Measurements from ENCODE around the gene ZNF169. TPM values are rescaled to one million over a fixed set of nuclear protein-coding genes. Genes with fewer than 3 reads are reported as not detected.
A peak's percentile ranks its signal among the peaks of the same experiment; 100 is the strongest.

The ZNF169 gene
- total and polyA plus RNA-seq, 2 of the 8 experiments (the other 6 are each of a cell fraction or from before 2014, with no cell fraction given): 7.0 to 9.0 TPM

DNA sequence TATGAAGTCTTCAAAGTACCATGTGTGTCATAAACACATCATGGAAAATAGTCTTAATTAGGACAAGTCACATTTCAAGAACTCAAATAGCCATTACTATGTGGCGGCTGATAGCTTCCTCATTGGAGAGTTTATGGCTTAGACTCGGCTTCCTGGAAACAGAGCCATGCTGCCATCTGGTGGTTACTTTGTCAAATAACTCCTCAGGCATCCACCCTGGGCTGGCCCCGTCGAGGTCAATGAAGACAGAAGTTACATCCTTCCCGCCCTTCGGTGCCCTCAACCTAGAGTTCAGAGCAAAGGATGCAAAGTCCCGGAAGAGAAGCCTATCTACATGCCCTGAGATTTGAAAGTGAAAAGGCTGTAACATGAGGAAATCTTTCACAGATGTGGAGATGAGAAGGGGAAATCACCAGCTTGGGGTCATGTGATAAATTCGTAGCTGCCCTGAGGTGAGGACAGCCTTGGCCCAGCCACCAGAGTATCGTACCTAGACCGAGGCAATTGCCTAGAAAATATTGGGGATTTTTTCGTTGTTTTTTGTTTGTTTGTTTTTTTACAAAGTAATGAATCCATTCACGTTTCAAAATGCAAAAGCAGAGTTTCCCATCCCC is 45.5 kb upstream of the ZNF169 start:
- POLR2A ChIA-PET (ENCODE audit: partially characterized antibody): interaction anchor here (0.8 to 3.1 kb wide), 9 partner anchors 34 to 200 kb away, joined by 3 to 16 read pairs (median 4); partner anchors contain the start of gene PTPDC1
- peaks cover 0 to 10% (median 4%) of the 10 kb centered on the region in 4 experiments; a peak in 5 of 7 replicates for H3K4me1 ChIP-seq (replicated peaks in 1 of 4; ENCODE audit: control insufficient read depth in 3 of 4, insufficient read depth in 4 of 4, low read length in 3 of 4)
- no peak overlapping the region for H2BK120ac ChIP-seq (replicated peaks; ENCODE audit: low read depth, low read length)
- no peak overlapping the region for H2BK5ac ChIP-seq (ENCODE audit: low read depth, low read length)
- no peak overlapping the region for H3K56ac ChIP-seq (replicated peaks; ENCODE audit: insufficient read length, low read depth, low read length)
- H4K91ac ChIP-seq (replicated peaks; ENCODE audit: insufficient read length, low read length): no peak overlapping the region
- H3K4ac ChIP-seq (replicated peaks; ENCODE audit: insufficient read length, low read depth, low read length): no peak overlapping the region
- no peak overlapping the region for H3K18ac ChIP-seq (ENCODE audit: extremely low read depth, low read length)
- H3K36me3 ChIP-seq (ENCODE audit: control insufficient read depth in 2 of 4, insufficient read depth in 4 of 4, low read length in 3 of 4): no peaks in the 10 kb centered on the region
- H3K23me2 ChIP-seq (ENCODE audit: low read depth, low read length): no peaks in the 10 kb centered on the region
- H3K4me2 ChIP-seq (ENCODE audit: insufficient read depth in 1 of 2, low read depth in 2 of 2, low read length in 2 of 2): no peak overlapping the region
- CTCF ChIA-PET (ENCODE audit: partially characterized antibody): interaction anchor here (0.6 to 8.0 kb wide), 43 partner anchors 9 to 534 kb away, joined by 3 to 156 read pairs (median 5); no protein-coding TSS in a partner anchor
- FAIRE-seq: peak; percentile 90
- H3K9me3 ChIP-seq (ENCODE audit: insufficient read depth in 2 of 2, low read depth in 1 of 2, low read length in 1 of 2): peaks cover 7 to 10% of the 10 kb centered on the region in 2 experiments; a peak in 3 of 4 replicates
- H3K23ac ChIP-seq (ENCODE audit: insufficient read length): no peak overlapping the region
- H3K14ac ChIP-seq (ENCODE audit: insufficient read length): no peak overlapping the region
- no peak overlapping the region for H2AFZ ChIP-seq (ENCODE audit: low read length)
- 49% methylated on average over 12 of the region's 12 CpGs; no CpG with 5 or more reads in 1 of the 2 experiments for WGBS, 2 experiments (ENCODE audit: extremely low coverage in 1 of 2, insufficient coverage in 1 of 2, insufficient read length in 1 of 2, insufficient replicate concordance in 2 of 2, low coverage in 1 of 2, low lambda C conversion rate in 2 of 2, missing lambda C conversion rate in 1 of 2)
- no peak overlapping the region for H4K8ac ChIP-seq (ENCODE audit: extremely low read depth, insufficient read depth, low read length)
- no peak overlapping the region for H3K4me3 ChIP-seq (ENCODE audit: extremely low read depth in 1 of 4, insufficient read depth in 2 of 4, low read depth in 3 of 4, low read length in 4 of 4)
- H3K79me2 ChIP-seq (ENCODE audit: control insufficient read depth in 1 of 2, insufficient read depth in 2 of 2, low read length in 2 of 2): no peaks in the 10 kb centered on the region
- H4K20me1 ChIP-seq (replicated peaks in 1 of 2; ENCODE audit: control insufficient read depth in 1 of 2, insufficient read depth in 2 of 2, low read length in 2 of 2): no peaks in the 10 kb centered on the region
- H2BK12ac ChIP-seq (ENCODE audit: low read depth, low read length): no peak overlapping the region
- no peak overlapping the region for H3K9ac ChIP-seq (replicated peaks in 1 of 4; ENCODE audit: extremely low read depth in 1 of 4, low read depth in 3 of 4, low read length in 3 of 4)
- H2AK5ac ChIP-seq (ENCODE audit: low read depth, low read length): no peak overlapping the region
- peak; percentile 60 to 83 for DNase-seq (ENCODE audit: low read depth in 1 of 2, low spot score in 2 of 2)
- no peak overlapping the region for H2BK15ac ChIP-seq (ENCODE audit: low read length)
- H2BK20ac ChIP-seq (ENCODE audit: low read length): no peak overlapping the region
- H3K79me1 ChIP-seq (ENCODE audit: low read depth, low read length): no peaks in the 10 kb centered on the region
- H4K5ac ChIP-seq (ENCODE audit: insufficient read length, low read depth, low read length): no peak overlapping the region
- H3K27me3 ChIP-seq (replicated peaks in 1 of 4; ENCODE audit: control insufficient read depth in 3 of 4, extremely low read depth in 1 of 4, insufficient read depth in 3 of 4, low read length in 3 of 4): no peaks in the 10 kb centered on the region
- H3K27ac ChIP-seq (ENCODE audit: low read depth, low read length): no peak overlapping the region
- TF ChIP-seq TAF1 (IDR thresholded peaks at IDR 0.05; ENCODE audit: low read depth, low read length) (no peak), CBX5 (IDR thresholded peaks at IDR 0.05; ENCODE audit: low read depth, low read length) (no peak), TEAD4 (IDR thresholded peaks at IDR 0.05; ENCODE audit: low read depth, low read length) (peak; percentile 42; the same call in 1 of the 2 replicates)

Data from H1 (cell line).